ENCODE measurements around the gene CDH3. TPM values are rescaled to one million over a fixed set of nuclear protein-coding genes. Genes with fewer than 3 reads are reported as not detected.
A peak's percentile ranks its signal among the peaks of the same experiment; 100 is the strongest.

CDH3 gene
- total RNA-seq, 1 experiment from 2014 or later, result 0.55 TPM

DNA sequence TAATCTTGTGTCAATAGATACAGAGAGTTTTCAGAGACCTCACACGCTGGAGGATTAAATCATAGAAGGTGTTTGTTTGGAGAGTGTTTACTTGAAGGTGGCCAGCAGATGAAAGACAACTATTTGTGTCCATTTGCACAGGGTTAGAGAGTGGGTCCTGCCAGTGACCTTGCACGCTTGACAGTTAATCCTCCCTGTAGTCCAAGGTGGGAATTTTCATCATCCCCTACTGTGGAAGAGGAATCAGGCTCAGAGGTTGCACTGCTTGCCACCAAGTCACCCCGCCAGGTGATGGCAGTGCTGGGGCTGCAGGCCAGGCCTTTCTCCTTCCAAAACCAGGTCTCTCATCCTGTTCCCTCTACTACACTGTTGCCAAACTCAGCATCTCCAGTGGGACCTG is 104.3 kb downstream of the CDH3 start:
- peak; percentile 20 for DNase-seq (ENCODE audit: low read depth, low spot score)
- in situ Hi-C loops (cut with HindIII; ENCODE audit: low pct_unique_long_range_greater_than_20kb, low sequenced_read_pairs), result no loop called here

Small RNA genes lying within 50 kb of the gene (small RNA-seq; reads per million reads assigned to genes)
- gene HSPE1P5 (0 reads per million in 2 experiments), gene RF01233 (0 reads per million in 2 experiments), gene RNA5SP429 (0 reads per million in 2 experiments)

Other genes starting within 250 kb of the CDH3 start
- 0.03 and 0.77 TPM in 2 replicates for gene SMPD3, start 196.8 kb upstream of the CDH3 start, total RNA-seq (2014; rRNA removed; shearing (Covaris generic))
- gene ZFP90, start 106.0 kb upstream of the CDH3 start, total RNA-seq (2014; rRNA removed; shearing (Covaris generic)), result 9.3 and 10.0 TPM in 2 replicates
- gene CDH1, start 92.0 kb downstream of the CDH3 start, total RNA-seq (2014; rRNA removed; shearing (Covaris generic)), result 5.4 and 6.0 TPM in 2 replicates
- 19.9 and 23.7 TPM in 2 replicates for gene TANGO6, start 198.2 kb downstream of the CDH3 start, total RNA-seq (2014; rRNA removed; shearing (Covaris generic))

Data from SK-MEL-5 (cell line).